ENCODE measurements around the gene PFDN1.

- TF ChIP-seq, protein P1, sequence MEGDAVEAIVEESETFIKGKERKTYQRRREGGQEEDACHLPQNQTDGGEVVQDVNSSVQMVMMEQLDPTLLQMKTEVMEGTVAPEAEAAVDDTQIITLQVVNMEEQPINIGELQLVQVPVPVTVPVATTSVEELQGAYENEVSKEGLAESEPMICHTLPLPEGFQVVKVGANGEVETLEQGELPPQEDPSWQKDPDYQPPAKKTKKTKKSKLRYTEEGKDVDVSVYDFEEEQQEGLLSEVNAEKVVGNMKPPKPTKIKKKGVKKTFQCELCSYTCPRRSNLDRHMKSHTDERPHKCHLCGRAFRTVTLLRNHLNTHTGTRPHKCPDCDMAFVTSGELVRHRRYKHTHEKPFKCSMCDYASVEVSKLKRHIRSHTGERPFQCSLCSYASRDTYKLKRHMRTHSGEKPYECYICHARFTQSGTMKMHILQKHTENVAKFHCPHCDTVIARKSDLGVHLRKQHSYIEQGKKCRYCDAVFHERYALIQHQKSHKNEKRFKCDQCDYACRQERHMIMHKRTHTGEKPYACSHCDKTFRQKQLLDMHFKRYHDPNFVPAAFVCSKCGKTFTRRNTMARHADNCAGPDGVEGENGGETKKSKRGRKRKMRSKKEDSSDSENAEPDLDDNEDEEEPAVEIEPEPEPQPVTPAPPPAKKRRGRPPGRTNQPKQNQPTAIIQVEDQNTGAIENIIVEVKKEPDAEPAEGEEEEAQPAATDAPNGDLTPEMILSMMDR (IDR thresholded peaks at IDR 0.05 in 8 of 11, conservative IDR thresholded peaks at IDR 0.05 in 3 of 11) = no peak
- no peak for TF ChIP-seq POLR2AphosphoS5 (IDR thresholded peaks at IDR 0.05)
- TF ChIP-seq POLR2A (IDR thresholded peaks at IDR 0.05) = no peak
Observed at GRCh38 chr5:140344683-140345423, 42.0 kb upstream of the PFDN1 start.

Data from spleen (tissue), 7 donors.